Right lobe of liver (tissue), 6 donors: Measurements from ENCODE around the gene MAP7D2. TPM values are rescaled to one million over a fixed set of nuclear protein-coding genes. Genes with fewer than 3 reads are reported as not detected.
A peak's percentile ranks its signal among the peaks of the same experiment; 100 is the strongest.
"Not testable (repeated sequence)": the region's sequence is repeated elsewhere in the genome, so short reads cannot be mapped to it uniquely, and the experiment has no call there.

Experiments used
- ATAC-seq, 4 donors: fragments of 200-7000 bp; cut with Tn5 transposase; one replicate each; pipeline ENCODE4 v1.9.1; 2020; ENCODE audit warnings: mild to moderate bottlenecking in 4 of 4, moderate library complexity in 4 of 4
- DNase-seq, 3 donors: peaks; one replicate each; pipeline ENCODE4 v3.0.0-alpha.2; 2020
- H3K27ac ChIP-seq, 3 donors: fragments of 200-600 bp; one replicate each; pipeline ENCODE4 v1.8.0; 2022
- H3K27me3 ChIP-seq, 2 donors: fragments of 200-600 bp; one replicate each; pipeline ENCODE4 v1.8.0; 2022
- H3K36me3 ChIP-seq, 4 donors: fragments of 200-600 bp; sonication (generic) in 1 of 4; one replicate each; pipeline versions ENCODE4 v1.5.1 to v1.8.0; 2017 to 2022; ENCODE audit warnings: control low read depth in 1 of 4
- H3K4me1 ChIP-seq, 4 donors: fragments of 200-600 bp; sonication (generic) in 1 of 4; one replicate each; pipeline versions ENCODE4 v1.5.1 to v1.8.0; 2017 to 2022; ENCODE audit warnings: control low read depth in 1 of 4
- H3K4me3 ChIP-seq, 3 donors: fragments of 200-600 bp; one replicate each; pipeline ENCODE4 v1.8.0; 2022
- H3K9me3 ChIP-seq, 4 donors: fragments of 200-600 bp; sonication (generic) in 1 of 4; one replicate each; pipeline versions ENCODE4 v1.5.1 to v1.8.0; 2017 to 2022; ENCODE audit warnings: control low read depth in 1 of 4
- POLR2A ChIP-seq: fragments of 450-650 bp; IDR thresholded peaks from one replicate; pipeline ENCODE4 v1.6.1; 2017; ENCODE audit warnings: antibody characterized with exemption, mild to moderate bottlenecking
- WGBS: methylation state at CpG from one replicate; pipeline ENCODE4 v1.1.6; 2018; ENCODE audit warnings: low coverage, low lambda C conversion rate; ENCODE audit not compliant: insufficient coverage; ENCODE audit errors: missing lambda C conversion rate; 5-methylcytosine and 5-hydroxymethylcytosine counted together
- intact Hi-C, 2 donors: fragments of 100-400 bp; cut with DNase I; formaldehyde crosslinking; loops; one replicate each; pipeline versions ENCODE4 v1.11.2 to v1.14.1; 2022
- long read RNA-seq: library from polyadenylated mRNA; unstranded; transcript quantifications from one replicate; pipeline ENCODE4 v2.0.0, GENCODE V29; 2019
- total RNA-seq, 6 experiments: library from RNA; depleted of rRNA in 2 of 6; stranded (reverse); fragments of >200 nt in 2 of 6; fragmentation: NEBNext Ultra II Directional in 3 of 6; extraction: Animal tissue kit (Norgen Biotek cat#: 25700) in 3 of 6; gene quantifications; one replicate each; pipeline versions ENCODE4 v1.1.0 to v1.2.4, GENCODE V29; 2016 to 2023
- TF ChIP-seq, protein P1 (sequence below), 4 donors: fragments of 200-600 bp in 3 of 4; fragments of 450-650 bp in 1 of 4; IDR thresholded peaks; one replicate each; pipeline versions ENCODE4 v1.5.1 to v1.8.0; 2016 to 2022; ENCODE audit warnings: antibody characterized with exemption in 4 of 4, mild to moderate bottlenecking in 2 of 4
- donor health status: DM: no; HTN: yes; CAD: no.
- donor health status: DM: no; HTN: no; CAD: no.
- donor health status: DM: no; HTN: no; CAD: no.
- donor health status: DM: no; HTN: yes; CAD: no.
- donor health status: DM: no; HTN: yes; CAD: no.

Gene MAP7D2
- under 1 TPM in 4 of 6 experiments, not detected in 2; 0.11 to 0.49 (median 0.30) TPM for total RNA-seq
- long read RNA-seq: 0 reads

DNA sequence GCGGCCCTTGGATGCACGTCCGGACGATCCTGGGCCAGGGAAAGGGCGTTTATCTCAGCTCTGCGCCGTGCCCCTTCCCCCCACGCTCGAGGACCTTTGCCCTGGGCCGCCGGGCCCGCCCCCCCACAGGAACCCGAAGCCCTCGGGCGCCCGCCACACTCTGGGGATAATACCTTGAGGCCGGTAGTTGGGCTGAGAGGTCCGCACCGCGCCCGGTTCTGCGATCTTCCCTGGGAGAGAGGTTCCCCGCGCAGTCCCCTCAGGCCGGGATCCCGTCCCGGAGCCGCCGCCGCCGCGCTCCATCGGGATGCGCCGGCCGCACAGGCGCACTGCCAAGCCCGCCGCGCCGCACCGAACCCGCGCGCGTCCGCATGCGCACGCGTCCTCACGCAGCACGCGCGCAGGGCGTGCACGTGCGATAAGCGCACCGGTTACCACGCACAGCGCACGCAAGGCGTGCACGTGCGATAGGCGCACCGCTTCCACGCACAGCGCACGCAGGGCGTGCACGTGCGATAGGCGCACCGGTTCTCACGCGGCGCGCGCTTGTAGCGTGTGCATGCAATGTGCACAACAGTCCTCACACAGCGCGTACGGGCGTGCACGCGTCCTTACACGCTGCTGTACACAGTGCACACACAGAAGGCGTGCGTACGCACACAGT lies at the start of gene MAP7D2:
TSS of gene MAP7D2 (minus strand) at position 331 of the 664 bp plus-strand sequence. CDS start at position 303, 28 bp downstream.
- Histone ChIP-seq H3K36me3 (no peaks in the 10 kb centered on the region), H3K4me3 (peak within 1 kb of the TSS in 1 of 3 donors; percentile 13), H3K27ac (no peak within 1 kb of the TSS), H3K4me1 (no peaks in the 10 kb centered on the region), H3K9me3 (no peaks in the 10 kb centered on the region), H3K27me3 (peaks cover 0 to 16% of the 10 kb centered on the region in 2 donors)
- intact Hi-C loops: no loop called here
- ATAC-seq (peak in 1 of 4 donors; percentile 28), DNase-seq (no peak)
- no peak for TF ChIP-seq POLR2A
- TF ChIP-seq, protein P1, sequence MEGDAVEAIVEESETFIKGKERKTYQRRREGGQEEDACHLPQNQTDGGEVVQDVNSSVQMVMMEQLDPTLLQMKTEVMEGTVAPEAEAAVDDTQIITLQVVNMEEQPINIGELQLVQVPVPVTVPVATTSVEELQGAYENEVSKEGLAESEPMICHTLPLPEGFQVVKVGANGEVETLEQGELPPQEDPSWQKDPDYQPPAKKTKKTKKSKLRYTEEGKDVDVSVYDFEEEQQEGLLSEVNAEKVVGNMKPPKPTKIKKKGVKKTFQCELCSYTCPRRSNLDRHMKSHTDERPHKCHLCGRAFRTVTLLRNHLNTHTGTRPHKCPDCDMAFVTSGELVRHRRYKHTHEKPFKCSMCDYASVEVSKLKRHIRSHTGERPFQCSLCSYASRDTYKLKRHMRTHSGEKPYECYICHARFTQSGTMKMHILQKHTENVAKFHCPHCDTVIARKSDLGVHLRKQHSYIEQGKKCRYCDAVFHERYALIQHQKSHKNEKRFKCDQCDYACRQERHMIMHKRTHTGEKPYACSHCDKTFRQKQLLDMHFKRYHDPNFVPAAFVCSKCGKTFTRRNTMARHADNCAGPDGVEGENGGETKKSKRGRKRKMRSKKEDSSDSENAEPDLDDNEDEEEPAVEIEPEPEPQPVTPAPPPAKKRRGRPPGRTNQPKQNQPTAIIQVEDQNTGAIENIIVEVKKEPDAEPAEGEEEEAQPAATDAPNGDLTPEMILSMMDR (IDR thresholded peaks at IDR 0.05): no peak
- WGBS: 66% methylated on average over 23 of the region's 91 CpGs

DNA sequence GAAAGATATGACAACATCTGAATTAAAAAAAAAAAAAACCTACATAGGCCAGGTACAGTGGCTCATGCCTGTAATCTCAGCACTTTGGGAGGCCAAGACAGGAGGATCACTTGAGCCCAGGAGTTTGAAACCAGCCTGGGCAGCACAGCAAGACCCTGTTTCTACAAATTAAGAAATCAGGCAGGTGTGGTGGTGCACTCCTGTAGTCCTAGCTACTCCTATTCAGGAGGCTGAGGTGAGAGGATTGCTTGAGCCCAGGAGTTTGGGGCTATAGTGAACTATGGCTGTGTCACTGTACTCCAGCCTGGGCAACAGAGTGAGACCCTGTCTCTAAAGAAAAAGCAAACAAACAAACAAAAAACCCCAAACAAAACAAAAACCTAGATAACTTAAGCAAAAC lies 45.8 kb upstream of the MAP7D2 start:
- peaks cover 0 to 43% (median 0%) of the 10 kb centered on the region in 4 donors for H3K36me3 ChIP-seq
- H3K27me3 ChIP-seq, H3K27ac ChIP-seq, DNase-seq, ATAC-seq, H3K4me3 ChIP-seq, intact Hi-C loops, H3K9me3 ChIP-seq, H3K4me1 ChIP-seq: not testable (repeated sequence)

DNA sequence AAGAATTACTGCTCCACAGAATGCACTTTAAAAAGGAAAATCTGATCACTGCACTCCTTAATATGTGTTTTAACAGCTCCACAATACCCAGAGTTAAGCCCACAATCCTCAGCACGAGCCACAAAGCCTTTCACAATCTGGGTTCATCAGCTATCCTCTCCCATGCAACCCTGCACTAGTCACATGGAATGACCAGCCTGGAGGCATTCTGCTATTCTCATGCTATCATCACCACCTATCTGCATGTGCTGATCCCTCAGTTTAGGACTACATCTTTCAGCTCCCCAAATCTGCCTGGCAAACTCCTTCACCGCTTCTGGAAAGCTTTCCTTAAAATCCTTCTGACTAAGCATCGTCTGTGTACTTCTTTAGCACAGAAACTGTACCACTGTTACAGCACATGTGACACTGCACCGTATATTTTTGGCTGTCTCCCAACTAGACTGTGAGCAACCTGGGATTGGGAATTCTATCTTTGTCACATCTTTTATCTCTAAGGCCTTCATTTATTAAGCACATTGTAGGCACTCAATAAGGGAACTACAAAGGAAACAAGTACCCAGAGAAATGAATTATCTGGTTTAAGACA lies 43.2 kb upstream of the MAP7D2 start:
- Histone ChIP-seq H3K27me3 (no peaks in the 10 kb centered on the region), H3K36me3 (peaks cover under 1 to 51% (median 2%) of the 10 kb centered on the region in 4 donors), H3K4me1 (no peaks in the 10 kb centered on the region), H3K27ac (no peak overlapping the region), H3K4me3 (no peak overlapping the region), H3K9me3 (peaks cover 0 to 4% (median 0%) of the 10 kb centered on the region in 4 donors)
- TF ChIP-seq, protein P1 (IDR thresholded peaks at IDR 0.05): no peak
- no peak for TF ChIP-seq POLR2A
- DNase-seq: no peak
- WGBS: 66% methylated on average over 4 of the region's 4 CpGs
- no peak for ATAC-seq
- intact Hi-C loops: no loop called here

DNA sequence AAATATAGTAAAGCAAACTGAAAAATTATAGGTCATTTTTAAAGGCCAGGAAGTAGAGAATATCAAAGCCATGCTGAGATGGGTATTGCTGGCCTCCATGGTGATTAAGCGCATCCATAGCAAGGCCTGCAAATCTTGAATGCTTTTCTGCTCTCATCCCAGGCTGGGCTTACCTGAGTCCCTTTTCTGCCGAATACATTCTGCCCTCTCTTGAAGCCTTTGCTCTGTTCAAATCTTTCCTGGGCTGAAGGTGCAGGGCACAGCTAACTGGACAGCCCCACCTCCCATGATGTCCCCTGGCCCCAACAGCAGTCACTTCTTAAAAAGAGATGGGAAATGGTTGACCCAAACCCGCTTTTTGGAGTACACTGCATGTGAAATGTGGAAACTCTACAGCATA lies 35.0 kb upstream of the MAP7D2 start:
- intact Hi-C loops: no loop called here
- WGBS: 79% methylated on average over 3 of the region's 3 CpGs
- Histone ChIP-seq H3K4me1 (peaks cover 0 to 8% (median 2%) of the 10 kb centered on the region in 4 donors), H3K36me3 (peaks cover 2 to 37% (median 7%) of the 10 kb centered on the region in 4 donors), H3K9me3 (no peaks in the 10 kb centered on the region), H3K27me3 (no peaks in the 10 kb centered on the region), H3K4me3 (no peak overlapping the region), H3K27ac (no peak overlapping the region)
- no peak for DNase-seq
- ATAC-seq: no peak
- TF ChIP-seq, protein P1 (IDR thresholded peaks at IDR 0.05): no peak

DNA sequence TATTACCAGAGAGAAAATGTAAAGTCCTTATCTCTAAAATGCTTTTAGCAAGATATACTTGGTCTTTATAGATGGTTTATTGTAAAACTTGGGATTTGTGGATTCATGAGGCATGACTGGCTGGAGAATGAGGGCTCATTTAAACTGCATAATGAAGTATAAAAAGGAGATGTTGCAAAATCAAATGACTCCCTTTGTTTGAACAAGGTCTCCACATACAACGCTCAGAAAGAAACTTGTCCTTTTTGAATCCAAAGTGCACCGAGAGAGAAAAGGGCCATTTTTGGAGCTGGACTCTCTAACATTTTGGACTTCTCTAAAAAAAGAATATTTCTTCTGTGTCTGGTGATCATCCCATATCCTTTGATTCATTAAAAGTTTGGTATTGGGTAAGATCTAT lies 32.6 kb upstream of the MAP7D2 start:
- WGBS: 20% methylated on average over 2 of the region's 2 CpGs
- no peak for TF ChIP-seq POLR2A
- TF ChIP-seq, protein P1 (IDR thresholded peaks at IDR 0.05): no peak
- Histone ChIP-seq H3K27me3 (no peaks in the 10 kb centered on the region), H3K27ac (peak overlapping the region in 2 of 3 donors; percentile 28 to 45), H3K9me3 (no peaks in the 10 kb centered on the region), H3K36me3 (peaks cover 0 to 13% (median 2%) of the 10 kb centered on the region in 4 donors), H3K4me3 (no peak overlapping the region), H3K4me1 (peaks cover 0 to 8% (median 2%) of the 10 kb centered on the region in 4 donors)
- ATAC-seq (peak; percentile 78 to 90 (median 90)), DNase-seq (no peak)
- intact Hi-C loops: no loop called here
